Activated CD8-positive, alpha-beta memory T cell treated with anti-CD3 and anti-CD28 coated beads for 48 hours (primary cell): ENCODE measurements around the gene ST6GALNAC2.
"Not testable (repeated sequence)": the region's sequence is repeated elsewhere in the genome, so short reads cannot be mapped to it uniquely, and the experiment has no call there.

Experiments used
- DNase-seq, 3 experiments: peaks; one replicate each; pipeline ENCODE4 v3.0.0-alpha.2; 2020; ENCODE audit warnings: low read depth in 2 of 3, low spot score in 2 of 3

Gene ST6GALNAC2

DNA sequence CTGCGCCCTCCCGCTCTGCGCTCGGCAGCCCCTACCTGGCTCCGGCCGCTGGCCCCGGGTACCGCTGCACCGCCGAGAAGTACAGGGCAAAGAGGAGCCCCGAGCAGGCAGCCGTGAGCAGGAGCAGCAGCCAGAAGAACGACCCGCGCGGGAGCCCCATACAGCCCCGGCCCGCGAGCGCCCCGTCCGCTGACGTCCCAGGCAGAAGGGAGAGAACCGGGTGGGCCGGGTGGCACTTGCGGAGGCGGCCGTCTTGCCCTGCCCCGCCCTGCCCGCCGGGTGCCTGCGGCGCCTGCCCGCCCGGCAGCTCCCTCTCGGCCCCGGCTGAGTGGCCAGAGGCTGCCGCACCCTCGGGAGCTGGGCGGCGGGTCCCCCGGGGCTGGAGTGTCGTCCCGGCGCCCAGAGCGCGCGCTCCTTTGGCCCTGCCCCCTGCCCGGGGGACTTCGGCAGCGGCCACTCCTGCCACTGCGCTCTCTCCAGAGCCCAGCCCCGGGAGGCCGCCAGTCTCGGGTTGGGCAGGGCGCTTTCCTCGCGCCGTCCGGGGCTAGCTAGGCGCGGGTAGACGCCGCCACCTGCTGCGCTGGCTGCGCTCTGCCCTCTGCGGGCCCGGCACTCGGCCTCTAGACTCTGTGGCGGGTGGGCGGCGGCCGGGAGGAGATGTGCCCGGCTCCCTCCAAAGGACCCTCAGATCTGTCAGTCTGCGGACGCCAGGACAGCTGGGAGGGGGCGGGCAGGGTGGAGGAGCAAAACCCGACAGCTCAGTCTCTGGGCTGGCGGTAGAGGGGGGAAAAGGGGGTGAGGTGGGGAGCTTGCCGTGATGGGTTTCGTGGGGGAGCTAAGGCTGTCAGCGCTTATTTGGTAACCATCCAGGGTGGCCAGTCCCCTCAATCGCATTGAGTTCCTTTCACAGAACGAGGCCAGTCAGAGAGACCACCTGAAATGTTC is at the start of gene ST6GALNAC2:
ST6GALNAC2 (minus strand) TSS at position 212 of the 945 bp plus-strand sequence; CDS start at position 160, 52 bp downstream.
- DNase-seq: no peak

DNA sequence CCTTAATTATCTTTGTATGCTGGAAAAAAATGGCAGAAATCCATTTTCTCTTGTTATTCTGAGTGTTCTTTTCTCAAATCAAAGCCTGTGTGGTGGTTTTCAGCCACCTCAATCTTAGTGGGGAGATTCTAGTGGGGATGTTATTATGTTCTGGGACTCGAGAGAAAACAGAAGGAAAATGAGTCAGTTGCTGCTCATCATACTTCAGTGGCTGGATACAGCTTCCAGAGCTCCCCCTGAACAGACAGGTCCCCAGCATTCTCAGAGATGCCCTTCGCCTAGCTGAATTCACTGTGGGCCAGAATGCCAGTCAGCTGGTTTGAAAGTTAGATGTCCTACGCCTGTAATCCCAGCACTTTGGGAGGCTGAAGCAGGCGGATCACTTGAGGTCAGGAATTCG is 49.4 kb upstream of the ST6GALNAC2 start:
- no peak for DNase-seq

DNA sequence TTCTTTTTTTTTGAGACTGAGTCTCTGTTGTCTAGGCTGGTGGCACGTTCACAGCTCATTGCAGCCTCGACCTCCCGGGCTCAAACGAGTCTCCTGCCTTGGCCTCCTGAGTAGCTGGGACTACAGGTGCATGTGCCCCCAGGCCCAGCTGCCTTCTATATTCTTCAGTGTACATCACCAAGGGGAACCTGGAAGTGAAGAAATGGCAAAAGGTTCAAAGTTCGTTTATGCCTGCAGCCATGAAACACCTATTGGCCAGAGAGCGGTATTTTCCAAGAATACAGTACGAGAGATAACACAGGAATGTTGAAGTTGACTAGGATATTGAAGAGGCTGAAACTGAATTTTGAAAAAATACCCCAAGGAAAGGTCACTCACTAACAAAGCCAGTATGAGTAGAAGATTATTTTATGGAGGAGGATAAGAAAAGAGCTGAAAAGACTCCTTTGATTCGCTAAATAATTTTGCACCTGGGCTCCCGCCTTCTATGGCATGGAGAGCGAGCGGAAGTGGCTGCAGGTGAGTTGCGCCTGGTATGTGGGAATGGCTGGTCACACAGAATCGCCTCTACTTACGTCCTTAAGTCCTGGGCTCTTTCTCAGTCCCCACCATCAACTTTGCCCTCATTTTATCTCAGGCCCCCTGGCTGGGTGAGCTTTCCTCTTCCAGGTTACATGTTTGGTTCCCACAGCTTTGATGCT is 48.1 kb upstream of the ST6GALNAC2 start:
- DNase-seq: no peak

DNA sequence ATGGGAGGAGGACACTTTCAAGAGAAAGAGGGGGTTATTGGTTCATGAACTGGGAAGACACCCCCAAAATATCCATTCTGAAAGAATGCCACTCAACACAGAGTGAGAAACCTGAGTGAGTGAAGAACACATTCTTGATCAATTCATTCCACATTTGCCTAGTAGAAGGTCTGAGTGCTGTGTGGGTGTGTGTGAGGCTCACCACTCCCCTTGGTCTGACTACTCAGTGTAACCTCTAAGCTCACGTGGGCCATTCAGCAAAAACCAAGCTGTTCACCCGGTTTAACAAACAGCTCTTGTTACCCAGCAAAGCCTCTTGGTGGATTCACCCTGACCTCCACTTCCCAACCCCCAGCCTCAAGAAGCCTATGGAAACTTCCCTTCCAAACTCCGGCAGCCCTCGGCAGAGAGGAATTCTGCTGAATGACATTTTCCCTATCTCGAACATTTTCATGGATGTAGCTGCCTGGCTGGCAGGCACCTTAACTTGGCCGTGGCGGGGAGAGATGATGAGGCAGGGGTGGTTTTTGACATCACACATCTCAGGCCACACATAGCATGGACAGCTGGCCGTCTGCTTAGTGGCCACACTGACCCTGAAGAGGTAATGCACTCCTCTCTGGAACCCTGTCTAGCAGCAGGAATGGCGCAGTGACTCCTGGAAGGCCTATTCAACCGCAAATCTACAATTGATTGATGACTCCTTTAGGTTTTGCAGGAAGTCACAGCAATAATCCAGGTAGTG is 46.3 kb upstream of the ST6GALNAC2 start:
- no peak for DNase-seq

DNA sequence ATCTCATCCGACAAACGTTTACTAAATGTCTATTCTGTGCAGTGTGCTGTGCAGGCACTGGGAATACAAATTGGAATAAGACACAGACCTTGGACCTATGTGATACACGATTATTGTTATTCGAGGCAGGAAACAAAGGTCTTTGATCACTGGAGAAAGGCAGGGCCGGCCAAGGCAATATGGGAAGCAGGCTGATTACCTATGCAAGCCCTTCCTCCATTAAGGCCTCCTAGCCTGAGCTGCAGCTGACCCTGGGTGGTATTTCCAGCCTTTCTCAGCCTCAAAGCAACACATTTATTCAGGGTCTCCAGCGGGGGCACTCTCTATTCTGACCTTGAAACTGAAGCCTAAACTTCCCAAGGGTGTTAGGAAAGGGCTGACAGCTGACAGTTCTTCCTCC is 44.5 kb upstream of the ST6GALNAC2 start:
- no peak for DNase-seq

DNA sequence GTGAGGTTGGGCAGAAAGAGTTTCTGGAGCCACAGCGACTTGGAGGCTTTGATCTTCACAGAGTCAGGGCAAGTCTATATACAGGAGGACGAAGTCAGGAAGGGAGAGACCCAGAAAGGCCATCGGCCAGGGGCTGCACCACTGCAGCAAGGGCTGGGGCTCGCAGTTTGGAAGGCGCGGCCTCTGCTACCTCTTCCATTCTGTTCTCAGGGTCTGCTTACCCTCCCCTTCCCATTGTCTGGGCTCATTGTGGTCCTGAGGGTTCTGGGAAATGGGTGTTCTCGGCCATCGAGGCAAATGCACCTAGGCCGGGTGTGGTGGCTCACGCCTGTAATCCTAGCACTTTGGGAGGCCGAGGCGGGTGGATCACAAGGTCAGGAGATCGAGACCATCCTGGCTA is 41.9 kb upstream of the ST6GALNAC2 start:
- no peak for DNase-seq

DNA sequence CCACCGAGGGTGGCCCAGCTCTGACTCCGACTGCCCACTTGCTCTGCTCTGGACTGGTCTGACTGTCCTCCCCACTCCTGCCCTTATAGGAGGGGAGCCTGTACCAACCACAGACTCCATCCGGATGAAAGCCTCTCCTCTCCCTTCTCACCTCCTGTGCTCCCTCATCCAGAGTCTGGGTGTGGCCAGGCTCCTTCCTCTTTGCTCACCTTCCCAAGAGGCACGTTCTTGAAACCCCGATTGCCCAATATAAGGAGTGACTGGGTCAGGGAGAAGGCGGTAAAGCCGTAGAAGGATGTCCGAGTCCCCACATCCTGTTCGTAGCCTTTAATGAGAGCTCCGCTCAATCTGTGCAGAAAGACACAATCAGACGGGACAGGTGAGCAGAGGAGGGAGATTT is 40.8 kb upstream of the ST6GALNAC2 start:
- no peak for DNase-seq

DNA sequence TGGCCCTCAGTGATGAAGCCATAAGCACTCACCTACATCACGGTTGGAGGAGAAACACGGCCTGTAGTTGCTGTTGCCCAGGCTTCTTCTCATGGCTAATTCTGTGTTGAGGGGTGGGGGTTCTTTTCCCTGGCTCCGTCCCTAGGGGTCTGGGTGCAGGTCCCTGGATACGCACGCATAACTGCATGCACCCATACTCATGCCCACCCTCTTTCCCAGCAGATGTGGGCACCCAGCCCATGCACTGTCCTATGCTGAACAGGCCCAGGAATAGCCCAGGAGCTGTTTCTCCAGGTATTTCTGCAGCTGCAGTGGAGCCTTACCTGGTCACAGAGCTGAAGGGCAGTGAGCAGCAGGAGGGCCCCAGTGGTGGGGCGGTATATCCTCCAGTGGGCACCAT is 39.8 kb upstream of the ST6GALNAC2 start:
- no peak for DNase-seq

DNA sequence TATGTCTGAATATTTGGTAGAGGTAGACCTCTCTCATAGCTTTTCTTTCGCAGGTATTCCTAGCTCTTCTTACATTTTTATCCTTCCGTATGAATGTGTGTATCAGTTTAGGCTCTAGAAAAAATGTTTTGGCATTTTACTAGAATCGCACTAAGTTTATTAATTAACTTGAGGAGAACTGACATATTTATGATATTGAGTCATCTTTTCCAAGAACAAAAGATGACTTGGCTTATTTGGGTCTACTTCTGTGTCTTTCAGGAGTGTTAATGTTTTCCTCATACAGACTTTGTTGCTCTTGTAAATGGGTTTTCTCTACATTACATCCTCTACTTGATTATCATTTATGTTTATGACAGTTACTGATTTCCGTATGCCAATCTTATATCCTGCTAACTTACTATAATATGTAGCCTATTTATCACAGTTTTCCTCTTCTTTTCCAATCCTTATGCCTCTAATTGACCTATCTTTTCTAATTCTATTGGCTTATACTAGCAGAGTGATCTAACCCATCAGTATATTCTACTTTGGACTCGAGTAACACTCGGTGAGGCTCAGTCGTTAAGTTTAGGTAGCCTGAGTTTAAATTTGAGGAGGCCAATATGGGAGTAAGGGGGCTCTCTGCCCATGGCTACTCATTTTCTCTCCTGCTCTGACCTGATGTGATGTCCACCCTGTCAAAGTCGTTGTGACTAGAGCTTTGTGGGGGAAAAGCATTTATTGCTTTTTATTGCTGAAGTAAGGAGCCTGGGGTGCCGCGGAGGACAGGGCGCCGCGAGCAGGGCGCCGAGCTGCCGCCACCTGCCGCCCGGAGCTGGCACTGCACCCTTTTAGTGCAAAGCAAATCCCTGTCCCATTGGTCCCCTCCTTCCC is 37.8 kb upstream of the ST6GALNAC2 start:
- peak; percentile 51 to 64 (median 54) for DNase-seq

DNA sequence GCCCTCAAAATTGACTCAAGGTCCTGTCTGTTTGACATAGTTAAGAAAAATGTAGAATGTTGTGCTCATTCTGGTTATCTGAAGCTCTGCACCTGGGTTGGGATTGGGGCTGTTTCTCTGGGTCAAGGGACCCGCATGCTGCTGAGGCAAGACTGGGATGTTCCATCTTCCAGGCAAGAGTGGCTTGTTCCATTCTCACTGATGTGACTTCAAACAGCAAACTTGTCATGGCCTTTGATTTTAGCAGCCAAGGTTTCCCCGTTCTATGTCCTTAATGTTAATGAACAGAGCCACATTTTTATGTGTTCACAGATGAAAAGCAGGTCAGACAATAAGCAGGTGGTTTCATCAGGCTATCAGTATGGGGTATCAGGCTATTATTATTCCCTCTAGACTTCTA is 32.2 kb upstream of the ST6GALNAC2 start:
- no peak for DNase-seq

DNA sequence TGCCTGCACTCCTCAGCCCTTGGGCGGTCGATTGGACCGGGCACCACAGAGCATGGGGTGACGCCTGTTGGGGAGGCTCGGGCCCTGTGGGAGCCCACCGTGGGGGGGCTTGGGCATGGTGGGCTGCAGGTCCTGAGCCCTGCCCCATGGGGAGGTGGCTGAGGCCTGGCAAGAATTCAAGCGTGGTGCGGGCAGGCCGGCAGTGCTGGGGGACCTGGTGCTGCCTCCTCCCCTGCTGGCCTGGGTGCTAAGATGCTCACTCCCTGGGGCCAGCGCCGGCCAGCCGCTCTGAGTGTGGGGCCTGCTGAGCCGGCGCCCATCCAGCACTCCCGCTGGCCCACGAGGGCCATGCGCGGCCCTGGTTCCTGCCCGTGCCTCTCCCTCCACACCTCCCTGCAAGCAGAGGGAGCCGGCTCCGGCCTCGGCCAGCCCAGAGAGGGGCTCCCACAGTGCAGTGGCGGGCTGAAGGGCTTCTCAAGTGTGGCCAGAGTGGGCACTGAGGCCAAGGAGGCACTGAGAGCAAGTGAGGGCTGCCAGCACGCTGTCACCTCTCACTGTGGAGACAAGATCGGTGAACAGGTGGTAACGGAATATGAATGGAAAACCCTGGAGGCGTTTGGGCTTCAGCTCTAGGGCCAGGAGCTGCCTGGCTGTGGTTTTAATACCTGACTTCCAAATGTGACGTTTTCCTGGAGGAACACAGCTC is 29.4 kb upstream of the ST6GALNAC2 start:
- DNase-seq: no peak

DNA sequence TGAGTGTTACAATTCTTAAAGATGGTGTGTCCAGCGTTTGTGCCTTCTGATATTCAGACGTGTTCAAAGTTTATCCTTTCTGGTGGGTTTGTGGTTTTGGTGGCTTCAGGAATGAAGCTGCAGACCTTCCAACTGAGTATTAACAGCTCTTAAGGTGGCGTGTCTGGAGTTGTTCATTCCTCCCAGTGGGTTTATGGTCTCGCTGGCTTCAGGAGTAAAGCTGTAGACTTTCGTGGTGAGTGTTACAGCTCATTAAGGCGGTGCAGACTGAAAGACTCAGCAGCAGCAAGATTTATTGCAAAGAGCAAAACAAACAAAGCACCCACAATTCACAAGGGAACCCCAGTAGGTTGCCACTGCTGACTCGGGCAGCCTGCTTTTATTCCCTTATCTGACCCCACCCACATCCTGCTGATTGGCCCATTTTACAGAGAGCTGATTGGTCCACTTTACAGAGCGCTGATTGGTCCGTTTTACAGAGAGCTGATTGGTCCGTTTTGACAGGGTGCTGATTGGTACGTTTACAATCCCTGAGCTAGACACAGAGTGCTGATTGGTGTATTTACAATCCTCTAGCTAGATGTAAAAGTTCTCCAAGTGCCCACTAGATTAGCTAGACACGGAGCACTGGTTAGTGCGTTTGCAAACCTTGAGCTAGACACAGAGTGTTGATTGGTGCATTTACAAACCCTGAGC is 28.6 kb upstream of the ST6GALNAC2 start:
- not testable (repeated sequence) for DNase-seq

DNA sequence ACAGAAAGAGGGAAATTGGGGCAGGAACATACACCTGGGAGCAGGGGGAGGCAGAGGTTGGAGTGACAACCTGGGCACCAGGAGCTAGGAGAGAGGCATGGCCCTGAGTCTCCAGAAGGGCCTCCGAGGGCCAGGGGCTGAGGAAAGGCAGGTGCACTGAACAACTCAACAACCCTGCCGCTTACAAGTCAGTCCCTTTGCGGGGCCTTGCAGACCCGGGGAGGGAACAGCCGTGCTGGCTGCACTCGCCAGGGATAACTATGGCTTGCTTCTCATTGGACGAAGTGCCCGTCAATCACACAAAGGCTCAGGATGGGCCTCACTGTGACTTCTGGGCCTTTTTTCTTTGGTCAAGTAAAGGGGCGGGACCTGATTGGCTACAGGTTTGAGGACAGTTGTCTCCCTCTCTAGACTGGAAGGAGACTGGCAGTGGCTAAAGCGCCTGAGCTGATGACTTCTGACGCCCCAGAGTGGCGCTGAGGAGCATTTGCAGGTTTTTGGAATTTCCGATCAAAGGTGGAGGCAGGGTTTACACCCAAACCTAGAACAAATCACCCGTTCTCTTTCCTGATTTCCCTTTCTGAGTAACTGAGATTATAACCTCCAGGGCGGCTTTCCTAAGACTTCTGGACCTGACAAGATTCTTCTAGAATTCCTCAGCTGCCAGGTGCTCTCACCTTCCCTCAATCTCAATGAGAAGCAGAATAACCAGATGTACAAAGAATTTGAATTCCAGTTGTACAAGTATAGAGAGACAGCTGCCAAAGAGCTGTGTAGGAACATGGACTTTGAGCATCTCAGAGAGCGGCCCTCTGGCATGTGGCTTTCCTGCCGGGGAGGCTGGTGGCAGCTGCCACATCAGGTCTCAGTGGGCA is 27.6 kb upstream of the ST6GALNAC2 start:
- DNase-seq: no peak

DNA sequence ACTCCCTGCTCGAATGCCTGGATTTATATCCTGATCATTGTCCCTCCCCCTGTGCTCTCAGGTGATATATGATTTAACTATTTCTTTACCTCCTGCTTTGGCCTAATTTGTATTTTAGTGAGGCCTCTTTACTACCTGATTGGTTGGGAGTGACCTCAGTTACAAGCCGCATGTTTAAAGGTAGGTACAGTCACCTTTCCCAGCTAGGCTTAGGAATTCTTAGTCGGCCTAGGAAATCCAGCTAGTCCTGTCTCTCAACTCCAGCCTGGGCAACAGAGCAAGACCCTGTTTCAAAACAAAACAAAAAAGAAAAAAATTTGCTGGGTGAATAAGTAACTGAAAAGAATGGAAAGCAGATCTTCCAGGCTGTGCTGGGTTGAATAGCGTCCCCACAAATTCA is 26.8 kb upstream of the ST6GALNAC2 start:
- no peak for DNase-seq

DNA sequence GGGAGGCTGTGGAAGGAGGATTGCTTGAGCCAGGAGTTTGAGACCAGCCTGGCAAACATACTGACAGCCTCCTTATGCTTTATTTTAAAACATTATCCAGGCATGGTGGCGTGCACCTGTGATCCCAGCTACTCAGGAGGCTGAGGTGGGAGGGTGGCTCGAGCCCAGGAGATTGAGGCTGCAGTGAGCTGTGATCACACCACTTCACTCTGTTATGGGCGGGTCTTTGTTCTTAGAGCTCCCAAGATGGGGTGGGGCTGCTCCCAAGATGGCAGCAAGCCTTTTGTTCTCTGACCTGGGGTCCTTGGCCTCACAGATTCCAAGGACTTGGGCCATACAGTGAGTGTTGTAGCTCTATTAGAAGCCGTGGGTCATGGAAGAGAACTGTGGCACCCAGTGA is 26.1 kb upstream of the ST6GALNAC2 start:
- no peak for DNase-seq

DNA sequence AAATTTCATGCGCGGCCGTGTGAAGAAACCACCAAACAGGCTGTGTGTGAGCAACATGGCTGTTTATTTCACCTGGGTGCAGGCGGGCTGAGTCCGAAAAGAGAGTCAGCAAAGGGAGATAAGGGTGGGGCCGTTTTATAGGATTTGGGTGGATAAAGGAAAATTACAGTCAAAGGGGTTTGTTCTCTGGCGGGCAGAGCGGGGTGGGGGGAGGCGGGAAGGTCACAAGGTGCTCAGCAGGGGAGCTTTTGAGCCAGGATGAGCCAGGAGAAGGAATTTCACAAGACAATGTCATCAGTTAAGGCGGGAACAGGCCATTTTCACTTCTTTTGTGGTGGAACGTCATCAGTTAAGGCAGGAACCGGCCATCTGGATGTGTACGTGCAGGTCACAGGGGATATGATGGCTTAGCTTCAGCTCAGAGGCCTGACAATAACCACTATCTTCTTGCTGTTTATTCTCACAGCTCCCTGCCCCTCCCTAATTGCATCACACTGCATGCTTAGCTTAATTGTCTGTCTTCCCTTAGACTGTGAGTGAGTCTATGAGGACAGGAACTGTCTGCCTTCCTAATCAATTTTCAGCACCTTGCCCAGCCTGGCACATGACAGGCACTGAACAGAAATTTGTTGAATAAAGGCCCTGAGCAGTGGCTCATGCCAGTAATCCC is 25.6 kb upstream of the ST6GALNAC2 start:
- not testable (repeated sequence) for DNase-seq

DNA sequence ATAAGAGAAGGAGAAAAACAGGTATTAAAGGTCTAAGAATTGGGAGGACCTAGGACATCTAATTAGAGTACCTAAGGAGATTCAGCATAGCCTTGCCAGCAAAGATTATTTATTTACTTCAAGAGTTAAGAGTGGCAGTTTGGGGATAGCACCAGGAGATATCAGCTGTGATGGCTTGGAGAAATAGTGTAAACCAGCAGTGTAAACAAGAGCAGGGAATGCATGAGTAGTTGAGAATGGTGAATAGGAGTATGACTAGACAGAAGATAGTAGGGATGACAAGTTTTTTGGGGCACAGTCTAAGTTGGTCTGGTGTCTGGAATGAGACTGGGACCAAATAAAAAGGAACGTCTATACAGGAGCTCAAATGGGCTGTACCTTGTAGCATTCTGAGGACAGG is 21.0 kb upstream of the ST6GALNAC2 start:
- not testable (repeated sequence) for DNase-seq

DNA sequence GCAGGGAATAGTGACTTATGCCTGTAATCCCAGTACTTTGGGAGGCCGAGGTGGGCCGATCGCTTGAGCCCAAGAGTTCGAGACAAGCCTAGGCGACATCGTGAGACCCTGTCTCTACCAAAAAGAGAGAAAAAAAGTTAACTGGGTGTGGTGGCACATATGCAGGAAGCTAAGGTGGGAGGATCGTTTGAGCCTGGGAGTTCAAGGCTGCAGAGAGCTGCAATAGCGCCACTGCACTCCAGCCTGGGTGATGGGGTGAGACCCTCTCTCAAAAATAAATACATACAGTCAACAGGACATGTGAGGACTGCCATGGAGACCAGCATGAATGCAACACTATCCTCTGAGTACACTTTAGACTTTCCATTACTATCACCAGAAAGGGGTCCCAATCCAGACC is 15.4 kb upstream of the ST6GALNAC2 start:
- DNase-seq: no peak
